Activated T-helper 1 cell treated with anti-CD3 and anti-CD28 coated beads, Interleukin-12 subunit alpha, Interleukin-12 subunit beta, Interleukin-2, Interleukin-4 antibody, amounts not matched to agents 30 ng/mL and 10 ng/mL and 1 ng/mL, durations not matched to agents 14 hours and 24 hours and 36 hours (primary cell): Measurements from ENCODE around the gene EXOSC1. TPM values are rescaled to one million over a fixed set of nuclear protein-coding genes. Genes with fewer than 3 reads are reported as not detected.
"Not testable (repeated sequence)": the region's sequence is repeated elsewhere in the genome, so short reads cannot be mapped to it uniquely, and the experiment has no call there.

Experiments used
- DNase-seq: peaks from one replicate; pipeline ENCODE4 v3.0.0; 2021; ENCODE audit warnings: low spot score
- H3K27ac Mint-ChIP-seq: one replicate; pipeline ENCODE4 v1.8.0; 2021; ENCODE audit warnings: mild to moderate bottlenecking, mixed read lengths
- H3K27me3 Mint-ChIP-seq: one replicate; pipeline ENCODE4 v1.8.0; 2022; ENCODE audit warnings: mild to moderate bottlenecking, moderate library complexity, mixed read lengths; ENCODE audit not compliant: insufficient read depth
- H3K36me3 Mint-ChIP-seq: one replicate; pipeline ENCODE4 v1.8.0; 2021; ENCODE audit warnings: low read depth, mixed read lengths
- H3K4me1 Mint-ChIP-seq: one replicate; pipeline ENCODE4 v1.8.0; 2021; ENCODE audit warnings: low read depth, mixed read lengths
- H3K4me3 Mint-ChIP-seq: one replicate; pipeline ENCODE4 v1.8.0; 2021; ENCODE audit warnings: mild to moderate bottlenecking, moderate library complexity, mixed read lengths
- H3K9me3 Mint-ChIP-seq: one replicate; pipeline ENCODE4 v1.8.0; 2021; ENCODE audit warnings: mixed read lengths
- intact Hi-C: fragments of 100-400 bp; cut with micrococcal nuclease; formaldehyde crosslinking; loops from one replicate; pipeline ENCODE4 v1.15.1; 2024
- total RNA-seq: library from RNA; stranded (reverse); gene quantifications from 2 replicates; pipeline ENCODE4 v1.2.3, GENCODE V29; 2022

Gene EXOSC1
- 55.3 and 57.1 TPM in 2 replicates for total RNA-seq

GRCh38 chr10:97445722-97446639 lies at the start of gene EXOSC1, which contains the start of gene ZDHHC16:
EXOSC1 (minus strand) TSS chr10:97446006; CDS start chr10:97445985, 21 bp downstream.
ZDHHC16 (plus strand) TSS chr10:97446175; CDS start chr10:97451676, 5,501 bp downstream.
- Mint-ChIP-seq H3K27me3 (no peaks in the 10 kb centered on the region), H3K27ac (peak within 1 kb of the TSS; percentile 92), H3K4me1 (peaks cover 47% of the 10 kb centered on the region), H3K36me3 (peaks cover 22% of the 10 kb centered on the region), H3K9me3 (no peaks in the 10 kb centered on the region), H3K4me3 (peak within 1 kb of the TSS; percentile 93)
- intact Hi-C loops = loop anchor here (1.0 to 2.0 kb wide), 9 partner anchors 17 to 195 kb away; partner anchors contain the start of genes ARHGAP19, MMS19, MORN4 and PI4K2A
- peak; percentile 92 for DNase-seq

GRCh38 chr10:97494863-97495506 lies 49.2 kb upstream of the EXOSC1 start:
- H3K36me3 Mint-ChIP-seq = peaks cover 12% of the 10 kb centered on the region
- DNase-seq = no peak
- intact Hi-C loops = loop anchor here (5.0 kb wide), 1 partner anchor 908 kb away; the partner anchor contains the start of gene TM9SF3
- no peaks in the 10 kb centered on the region for H3K9me3 Mint-ChIP-seq
- peaks cover 4% of the 10 kb centered on the region for H3K27me3 Mint-ChIP-seq
- H3K4me3 Mint-ChIP-seq = peak overlapping the region; percentile 55
- H3K4me1 Mint-ChIP-seq = peaks cover 51% of the 10 kb centered on the region
- peak overlapping the region; percentile 42 for H3K27ac Mint-ChIP-seq

GRCh38 chr10:97494151-97494550 lies 48.3 kb upstream of the EXOSC1 start:
- Mint-ChIP-seq H3K36me3 (peaks cover 12% of the 10 kb centered on the region), H3K4me1 (peaks cover 53% of the 10 kb centered on the region), H3K27me3 (no peaks in the 10 kb centered on the region), H3K9me3 (no peaks in the 10 kb centered on the region), H3K27ac (no peak overlapping the region), H3K4me3 (no peak overlapping the region)
- no peak for DNase-seq
- intact Hi-C loops = no loop called here

GRCh38 chr10:97490592-97490991 lies 44.8 kb upstream of the EXOSC1 start:
- intact Hi-C loops = no loop called here
- Mint-ChIP-seq H3K36me3 (peaks cover 19% of the 10 kb centered on the region), H3K9me3 (no peaks in the 10 kb centered on the region), H3K4me3 (no peak overlapping the region), H3K27ac (peak overlapping the region; percentile 74), H3K27me3 (no peaks in the 10 kb centered on the region), H3K4me1 (peaks cover 30% of the 10 kb centered on the region)
- no peak for DNase-seq

- Mint-ChIP-seq H3K9me3 (no peaks in the 10 kb centered on the region), H3K4me1 (peaks cover 11% of the 10 kb centered on the region), H3K36me3 (peaks cover 18% of the 10 kb centered on the region), H3K4me3 (no peak overlapping the region), H3K27me3 (no peaks in the 10 kb centered on the region), H3K27ac (no peak overlapping the region)
- DNase-seq = no peak
- intact Hi-C loops = no loop called here
These were observed 40.0 kb upstream of the EXOSC1 start for GRCh38 chr10:97485647-97486281.

- H3K9me3 Mint-ChIP-seq = no peaks in the 10 kb centered on the region
- H3K27me3 Mint-ChIP-seq = peaks cover 2% of the 10 kb centered on the region
- no peak for DNase-seq
- no peak overlapping the region for H3K4me3 Mint-ChIP-seq
- no peak overlapping the region for H3K27ac Mint-ChIP-seq
- intact Hi-C loops = no loop called here
- H3K36me3 Mint-ChIP-seq = peaks cover 32% of the 10 kb centered on the region
- H3K4me1 Mint-ChIP-seq = no peaks in the 10 kb centered on the region
These were observed 38.1 kb upstream of the EXOSC1 start for GRCh38 chr10:97483921-97484320.

GRCh38 chr10:97483506-97483905 lies 37.7 kb upstream of the EXOSC1 start:
- no peak for DNase-seq
- no peaks in the 10 kb centered on the region for H3K9me3 Mint-ChIP-seq
- no peak overlapping the region for H3K27ac Mint-ChIP-seq
- H3K27me3 Mint-ChIP-seq = peaks cover 2% of the 10 kb centered on the region
- no peaks in the 10 kb centered on the region for H3K4me1 Mint-ChIP-seq
- H3K4me3 Mint-ChIP-seq = no peak overlapping the region
- H3K36me3 Mint-ChIP-seq = peaks cover 32% of the 10 kb centered on the region
- intact Hi-C loops = no loop called here

GRCh38 chr10:97482381-97482780 lies 36.6 kb upstream of the EXOSC1 start:
- H3K27me3 Mint-ChIP-seq = peaks cover 2% of the 10 kb centered on the region
- no peaks in the 10 kb centered on the region for H3K4me1 Mint-ChIP-seq
- no peak overlapping the region for H3K4me3 Mint-ChIP-seq
- H3K36me3 Mint-ChIP-seq = peaks cover 38% of the 10 kb centered on the region
- intact Hi-C loops = no loop called here
- H3K27ac Mint-ChIP-seq = no peak overlapping the region
- DNase-seq = no peak
- no peaks in the 10 kb centered on the region for H3K9me3 Mint-ChIP-seq

- no peaks in the 10 kb centered on the region for H3K9me3 Mint-ChIP-seq
- H3K4me3 Mint-ChIP-seq = no peak overlapping the region
- H3K27ac Mint-ChIP-seq = no peak overlapping the region
- H3K27me3 Mint-ChIP-seq = peaks cover 2% of the 10 kb centered on the region
- DNase-seq = no peak
- peaks cover 42% of the 10 kb centered on the region for H3K36me3 Mint-ChIP-seq
- intact Hi-C loops = no loop called here
- H3K4me1 Mint-ChIP-seq = peaks cover 2% of the 10 kb centered on the region
These were observed 35.3 kb upstream of the EXOSC1 start for GRCh38 chr10:97481071-97481470.

- no peak for DNase-seq
- peaks cover 44% of the 10 kb centered on the region for H3K36me3 Mint-ChIP-seq
These were observed 34.1 kb upstream of the EXOSC1 start for GRCh38 chr10:97479939-97480338.

GRCh38 chr10:97479410-97479809 lies 33.6 kb upstream of the EXOSC1 start:
- H3K27ac Mint-ChIP-seq, DNase-seq, H3K9me3 Mint-ChIP-seq, H3K4me1 Mint-ChIP-seq, H3K27me3 Mint-ChIP-seq, intact Hi-C loops, H3K4me3 Mint-ChIP-seq: not testable (repeated sequence)
- H3K36me3 Mint-ChIP-seq = peaks cover 46% of the 10 kb centered on the region

More at GRCh38 chr10:97479939-97480338, 34.1 kb upstream of the EXOSC1 start:
- H3K4me3 Mint-ChIP-seq = no peak overlapping the region
- peaks cover 2% of the 10 kb centered on the region for H3K27me3 Mint-ChIP-seq
- no peaks in the 10 kb centered on the region for H3K9me3 Mint-ChIP-seq
- H3K4me1 Mint-ChIP-seq = peaks cover 6% of the 10 kb centered on the region
- no peak overlapping the region for H3K27ac Mint-ChIP-seq
- intact Hi-C loops = no loop called here

GRCh38 chr10:97475936-97476594 lies 30.3 kb upstream of the EXOSC1 start:
- no peak overlapping the region for H3K27ac Mint-ChIP-seq

More at GRCh38 chr10:97475936-97476594, 30.3 kb upstream of the EXOSC1 start:
- DNase-seq = no peak
- peaks cover 2% of the 10 kb centered on the region for H3K27me3 Mint-ChIP-seq
- no peaks in the 10 kb centered on the region for H3K9me3 Mint-ChIP-seq
- peaks cover 6% of the 10 kb centered on the region for H3K4me1 Mint-ChIP-seq
- H3K36me3 Mint-ChIP-seq = peaks cover 55% of the 10 kb centered on the region
- intact Hi-C loops = no loop called here
- H3K4me3 Mint-ChIP-seq = no peak overlapping the region
